Thyroid gland (tissue), 4 donors: ENCODE measurements around the gene ADAMTS17.

ENCODE experiments used
- POLR2A ChIP-seq, 2 donors: fragments of 450-650 bp; IDR thresholded peaks; one replicate each; pipeline ENCODE4 v1.6.1; 2017; ENCODE audit warnings: antibody characterized with exemption in 2 of 2, mild to moderate bottlenecking in 2 of 2, moderate library complexity in 1 of 2
- TF ChIP-seq, protein P1 (sequence below), 6 experiments: fragments of 200-600 bp in 3 of 6; fragments of 450-650 bp in 3 of 6; sonication (generic) in 3 of 6; IDR thresholded peaks; one replicate each; pipeline ENCODE4 v1.5.1; 2016 to 2019; ENCODE audit warnings: antibody characterized with exemption in 6 of 6, mild to moderate bottlenecking in 2 of 6, inconsistent platforms in 1 of 6, moderate library complexity in 1 of 6

DNA sequence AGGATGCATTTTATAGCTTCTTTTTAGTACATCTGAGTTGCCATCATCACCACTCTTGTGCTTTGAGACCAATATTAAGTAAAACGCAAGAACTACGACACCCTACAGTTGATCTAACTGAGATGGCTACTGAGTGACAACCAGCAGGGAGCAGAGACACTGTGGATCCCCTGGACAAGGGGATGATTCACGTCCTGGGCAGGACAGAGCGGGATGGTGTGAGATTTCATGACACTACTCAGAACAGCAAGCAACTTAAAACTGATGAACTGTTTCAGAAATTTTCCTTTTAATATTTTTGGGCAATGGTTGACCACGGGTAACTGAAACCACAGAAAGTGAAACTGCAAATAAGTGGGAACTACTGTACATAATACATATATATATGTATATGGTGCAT, 299.2 kb downstream of the ADAMTS17 start:
- TF ChIP-seq, protein P1, sequence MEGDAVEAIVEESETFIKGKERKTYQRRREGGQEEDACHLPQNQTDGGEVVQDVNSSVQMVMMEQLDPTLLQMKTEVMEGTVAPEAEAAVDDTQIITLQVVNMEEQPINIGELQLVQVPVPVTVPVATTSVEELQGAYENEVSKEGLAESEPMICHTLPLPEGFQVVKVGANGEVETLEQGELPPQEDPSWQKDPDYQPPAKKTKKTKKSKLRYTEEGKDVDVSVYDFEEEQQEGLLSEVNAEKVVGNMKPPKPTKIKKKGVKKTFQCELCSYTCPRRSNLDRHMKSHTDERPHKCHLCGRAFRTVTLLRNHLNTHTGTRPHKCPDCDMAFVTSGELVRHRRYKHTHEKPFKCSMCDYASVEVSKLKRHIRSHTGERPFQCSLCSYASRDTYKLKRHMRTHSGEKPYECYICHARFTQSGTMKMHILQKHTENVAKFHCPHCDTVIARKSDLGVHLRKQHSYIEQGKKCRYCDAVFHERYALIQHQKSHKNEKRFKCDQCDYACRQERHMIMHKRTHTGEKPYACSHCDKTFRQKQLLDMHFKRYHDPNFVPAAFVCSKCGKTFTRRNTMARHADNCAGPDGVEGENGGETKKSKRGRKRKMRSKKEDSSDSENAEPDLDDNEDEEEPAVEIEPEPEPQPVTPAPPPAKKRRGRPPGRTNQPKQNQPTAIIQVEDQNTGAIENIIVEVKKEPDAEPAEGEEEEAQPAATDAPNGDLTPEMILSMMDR (IDR thresholded peaks at IDR 0.05) = no peak
- no peak for TF ChIP-seq POLR2A (IDR thresholded peaks at IDR 0.05)
